Activated CD4-positive, CD25-positive, alpha-beta regulatory T cell (primary cell): Measurements from ENCODE around the gene ZNF98.

Experiments used
- DNase-seq, 4 experiments: peaks; one replicate each; lab custom pipeline; 2025; lab: John Stamatoyannopoulos, UW

The ZNF98 gene

GRCh38 chr19:22422211-22422610 is at the start of gene ZNF98:
TSS of gene ZNF98 (minus strand) at chr19:22422346. CDS start at chr19:22422224, 122 bp downstream.
- DNase-seq: no peak

DNA sequence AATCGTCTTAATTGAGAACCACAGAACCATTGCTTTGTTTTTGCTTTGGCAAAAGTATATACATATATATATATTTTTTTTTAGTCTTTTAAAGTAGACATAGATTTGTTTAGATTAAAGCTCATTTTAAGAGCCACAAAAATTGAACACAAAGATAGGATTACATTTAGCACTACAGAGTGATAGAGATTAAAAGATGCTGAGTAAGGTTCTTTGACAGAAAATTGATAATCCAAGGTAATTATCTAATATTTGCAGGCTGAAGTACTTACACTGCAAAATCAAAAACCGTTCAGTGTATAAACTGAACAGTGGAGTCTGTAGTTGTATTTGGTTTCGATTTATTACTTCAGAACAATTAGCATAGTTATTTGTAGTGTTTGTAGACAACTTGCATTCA is 24.5 kb upstream of the ZNF98 start:
- no peak for DNase-seq

DNA sequence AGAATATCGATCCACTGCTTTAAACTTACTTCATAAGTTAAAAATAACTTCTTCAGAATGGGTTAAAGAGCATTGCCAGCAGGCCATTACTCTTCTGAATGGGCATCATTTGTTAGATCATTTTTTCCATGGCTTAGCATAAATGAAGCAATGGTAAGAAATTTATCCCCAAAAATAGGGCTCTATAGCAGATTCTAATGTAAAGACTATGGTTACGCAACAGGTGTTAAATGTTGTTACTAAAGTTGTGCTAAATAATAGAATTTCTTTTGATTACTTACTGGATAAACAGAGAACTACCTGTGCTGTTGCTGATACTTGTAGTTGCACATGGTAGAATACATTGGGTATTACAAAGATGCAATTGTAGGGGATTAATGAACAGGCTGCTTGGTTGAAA is 15.9 kb upstream of the ZNF98 start:
- DNase-seq: no peak

DNA sequence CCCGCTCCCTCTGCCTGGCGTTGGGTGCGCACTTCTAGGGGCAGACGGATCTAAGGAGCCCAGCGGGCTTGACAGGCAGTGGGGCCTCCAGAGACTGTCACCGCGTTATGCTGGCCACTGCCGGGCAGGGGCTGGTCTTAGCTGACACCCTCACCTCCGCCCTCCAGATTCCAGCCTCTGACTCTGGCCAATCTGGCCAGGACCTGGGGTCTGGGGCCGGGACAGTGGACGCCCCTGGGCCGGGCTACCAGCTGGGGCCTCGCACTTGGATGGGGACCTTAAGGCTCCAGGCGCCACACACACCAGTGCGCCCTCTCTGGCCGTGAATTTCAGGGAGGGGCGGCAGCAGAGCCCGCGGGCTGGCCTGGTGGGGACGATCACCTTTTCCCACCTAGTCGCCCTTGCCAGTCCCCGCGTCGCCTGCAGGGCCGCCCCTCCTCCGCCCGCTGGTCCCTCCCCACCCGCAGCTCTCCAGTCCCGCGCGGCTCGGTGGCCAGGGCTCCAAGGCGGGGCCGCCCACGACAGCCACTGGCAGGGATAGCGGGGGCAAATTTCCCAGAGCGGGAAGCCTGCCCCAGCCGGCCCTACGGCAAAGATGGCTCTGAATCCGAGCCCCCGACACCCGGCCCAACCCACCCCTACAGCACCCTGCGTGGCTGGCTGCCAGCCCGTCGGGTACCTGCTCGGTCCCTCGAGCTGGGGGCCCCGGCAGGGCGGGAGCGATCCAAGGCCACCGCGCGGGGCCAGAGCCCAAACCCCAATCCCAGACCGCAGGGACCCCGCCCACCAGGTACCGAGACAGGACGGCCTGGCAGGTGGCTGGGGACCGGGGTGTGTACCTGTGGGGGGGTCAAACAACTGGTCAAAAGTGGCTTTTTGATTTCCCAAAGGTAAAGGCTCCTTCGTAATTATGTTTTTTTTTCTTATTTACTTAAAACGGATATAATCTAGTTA is 6.1 kb upstream of the ZNF98 start:
- no peak for DNase-seq

- no peak for DNase-seq
These were observed 5.4 kb upstream of the ZNF98 start for GRCh38 chr19:22427547-22427946.

GRCh38 chr19:22426901-22427300 is 4.8 kb upstream of the ZNF98 start:
- no peak for DNase-seq

- DNase-seq: no peak
These were observed 349 bp downstream of the ZNF98 start for GRCh38 chr19:22421797-22422196.

GRCh38 chr19:22354665-22355064 is 67.5 kb downstream of the ZNF98 start:
- no peak for DNase-seq
